GM12891 (cell line): Measurements from ENCODE around the gene GSTT2.
"Not testable (repeated sequence)": the region's sequence is repeated elsewhere in the genome, so short reads cannot be mapped to it uniquely, and the experiment has no call there.

Source experiments
- PAX5 ChIP-seq: IDR thresholded peaks from 2 replicates; pipeline ENCODE4 v1.6.1; 2011; ENCODE audit warnings: low read length, moderate library complexity, mild to moderate bottlenecking; ENCODE audit not compliant: insufficient read depth, severe bottlenecking
- POLR2A ChIP-seq: IDR thresholded peaks from 2 replicates; pipeline ENCODE4 v1.6.1; 2011; ENCODE audit warnings: low read depth, low read length, control low read depth
- POLR2AphosphoS5 ChIP-seq: IDR thresholded peaks from 2 replicates; pipeline ENCODE4 v1.6.1; 2011; ENCODE audit warnings: low read depth, low read length, control low read depth
- TAF1 ChIP-seq: IDR thresholded peaks from 2 replicates; pipeline ENCODE4 v1.6.1; 2011; ENCODE audit warnings: low read depth, low read length, control low read depth

DNA sequence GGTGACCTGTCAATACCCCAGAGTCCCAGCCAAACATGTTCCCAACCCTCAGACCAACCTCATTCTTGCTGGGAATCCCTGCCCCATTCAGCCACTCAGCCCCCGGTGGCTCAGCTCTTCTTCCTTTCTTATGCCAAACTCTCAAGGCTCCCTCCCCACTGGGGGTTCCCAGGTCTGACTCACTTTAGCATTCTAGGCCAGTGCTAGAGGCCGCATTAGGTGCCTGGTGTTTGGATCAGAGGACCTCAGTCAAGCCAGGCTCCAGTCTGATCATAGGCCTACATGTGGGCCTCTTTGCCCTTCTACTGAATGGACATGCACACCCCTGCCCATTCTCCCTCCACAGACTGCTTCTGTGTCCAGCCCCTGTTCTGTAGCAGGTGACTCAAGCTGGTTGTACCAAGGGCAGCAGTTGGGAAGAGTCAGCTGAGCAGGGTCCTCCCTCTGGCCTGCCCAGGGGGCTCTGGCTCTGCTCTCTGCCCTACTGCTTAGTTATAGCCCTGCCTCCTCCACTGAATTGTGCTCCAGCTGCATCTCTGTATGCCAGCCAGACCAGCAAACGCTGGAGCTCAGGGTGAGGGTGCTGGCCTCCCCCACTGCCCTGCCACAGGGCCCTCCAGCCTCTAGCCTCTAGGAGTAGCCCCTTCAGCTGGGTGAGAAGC is 9.8 kb downstream of the GSTT2 start:
- TF ChIP-seq POLR2AphosphoS5, POLR2A, PAX5, TAF1: not testable (repeated sequence)
